ENCODE measurements around the gene MAPT. TPM values are rescaled to one million over a fixed set of nuclear protein-coding genes. Genes with fewer than 3 reads are reported as not detected.
A peak's percentile ranks its signal among the peaks of the same experiment; 100 is the strongest.
"Not testable (repeated sequence)": the region's sequence is repeated elsewhere in the genome, so short reads cannot be mapped to it uniquely, and the experiment has no call there.

MAPT gene
- total RNA-seq, 1 donor from 2014 or later = 0.88 TPM

GRCh38 chr17:45930420-45930951 is 36.1 kb downstream of the MAPT start:
- no peak for ATAC-seq

DNA sequence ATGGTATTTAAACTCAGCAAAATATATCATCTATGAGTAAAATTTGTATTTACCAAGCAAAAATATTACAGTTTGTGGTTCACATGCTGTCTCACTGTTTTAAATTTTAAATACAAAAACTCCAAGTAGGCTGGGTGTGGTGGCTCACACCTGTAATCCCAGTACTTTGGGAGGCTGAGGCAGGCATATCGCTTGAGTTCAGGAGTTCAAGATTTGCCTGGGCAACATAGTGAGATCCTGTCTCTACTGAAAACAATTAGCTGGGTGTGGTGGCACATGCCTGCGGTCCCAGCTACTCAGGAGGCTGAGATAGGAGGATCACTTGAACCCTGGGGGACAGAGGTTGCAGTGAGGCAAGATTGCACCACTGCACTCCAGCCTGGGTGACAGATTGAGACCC is 37.3 kb downstream of the MAPT start:
- no peak for ATAC-seq

GRCh38 chr17:45934044-45934979 is 40.0 kb downstream of the MAPT start:
- no peak for ATAC-seq

- no peak for ATAC-seq
Observed at GRCh38 chr17:45935197-45935709, 40.9 kb downstream of the MAPT start.

DNA sequence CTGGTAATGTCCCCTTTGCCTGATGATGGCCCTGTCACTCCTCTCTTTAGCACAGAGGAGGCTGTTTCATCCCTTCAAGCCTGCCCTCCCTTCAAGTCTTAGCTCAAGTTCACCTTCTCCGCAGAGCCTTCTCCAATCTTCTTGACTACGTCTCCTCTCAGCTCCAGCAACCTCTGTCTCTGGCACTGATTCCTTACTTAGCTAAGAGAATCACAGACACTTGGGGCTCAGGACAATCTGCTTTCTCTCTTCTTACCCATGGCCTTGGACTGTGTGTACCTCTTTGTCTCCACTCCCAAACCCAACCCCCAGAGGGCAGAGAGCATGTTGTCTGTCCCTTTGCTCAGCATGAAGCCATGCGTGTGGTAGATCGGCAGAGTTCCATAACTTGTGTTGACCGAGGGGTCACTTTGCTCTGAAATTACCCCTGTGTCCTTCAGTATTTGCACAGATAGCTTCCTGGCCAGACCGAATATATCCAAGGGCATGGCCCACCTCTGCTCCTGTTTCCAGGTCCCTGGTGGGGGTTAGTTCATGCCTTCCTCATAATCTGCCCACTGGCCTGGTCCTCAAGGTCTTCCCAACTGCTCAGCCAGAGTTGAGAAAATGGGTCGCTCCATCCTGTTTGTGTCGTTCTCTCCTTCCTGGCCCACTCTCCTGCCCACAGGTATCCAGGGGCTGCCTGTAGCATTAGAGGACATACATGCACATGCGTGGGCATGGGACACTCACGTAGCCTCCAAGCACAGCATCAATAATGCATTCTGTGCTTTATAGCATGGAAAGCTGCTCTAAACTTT is 41.6 kb downstream of the MAPT start:
- no peak for ATAC-seq

GRCh38 chr17:45936610-45937009 is 42.3 kb downstream of the MAPT start:
- ATAC-seq = no peak

- not testable (repeated sequence) for ATAC-seq
Observed at GRCh38 chr17:45937186-45937585, 42.8 kb downstream of the MAPT start.

- no peak for ATAC-seq
Observed at GRCh38 chr17:45939395-45939794, 45.0 kb downstream of the MAPT start.

- ATAC-seq = no peak
Observed at GRCh38 chr17:45940293-45940692, 45.9 kb downstream of the MAPT start.

DNA sequence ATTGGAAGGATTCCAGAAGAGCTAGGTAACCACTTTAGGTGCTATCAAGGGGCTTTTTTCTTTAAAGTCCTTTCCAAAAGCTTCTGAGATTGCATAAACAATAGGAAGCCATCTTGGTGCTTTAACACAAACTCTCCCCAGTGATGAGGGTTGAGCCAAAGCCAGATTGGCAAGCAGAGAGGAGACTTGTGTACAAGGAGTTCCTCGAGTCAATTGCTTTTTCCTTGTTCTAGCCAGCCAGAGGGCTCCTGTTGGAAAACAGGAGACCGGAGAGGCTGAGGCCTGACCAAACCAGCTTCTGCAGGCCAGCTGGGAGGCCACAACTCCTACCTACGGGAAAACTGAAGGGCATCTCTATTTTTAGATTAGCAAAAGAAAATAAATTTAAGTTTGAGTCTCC is 46.5 kb downstream of the MAPT start:
- ATAC-seq = no peak

GRCh38 chr17:45941395-45941794 is 47.0 kb downstream of the MAPT start:
- ATAC-seq = no peak

DNA sequence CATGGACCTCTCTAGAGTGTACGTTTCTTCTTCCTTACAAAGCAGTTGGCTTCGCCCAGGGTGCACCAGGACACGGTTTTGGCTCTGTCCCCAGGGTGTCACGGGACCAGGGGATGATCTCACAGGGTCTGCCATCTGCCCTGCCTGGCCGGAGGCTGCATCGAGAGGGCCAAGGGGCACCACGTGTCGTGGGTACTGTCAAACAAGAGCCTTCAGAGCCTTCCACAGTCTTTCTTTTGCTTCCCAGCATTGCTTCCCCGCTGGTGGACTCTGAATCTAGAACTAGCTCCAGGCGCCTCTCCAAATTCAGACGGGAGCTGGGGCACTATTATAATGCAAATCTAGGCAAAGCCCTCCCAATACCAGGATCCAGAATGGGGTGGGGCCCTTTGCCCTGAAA is 47.9 kb downstream of the MAPT start:
- no peak for ATAC-seq

DNA sequence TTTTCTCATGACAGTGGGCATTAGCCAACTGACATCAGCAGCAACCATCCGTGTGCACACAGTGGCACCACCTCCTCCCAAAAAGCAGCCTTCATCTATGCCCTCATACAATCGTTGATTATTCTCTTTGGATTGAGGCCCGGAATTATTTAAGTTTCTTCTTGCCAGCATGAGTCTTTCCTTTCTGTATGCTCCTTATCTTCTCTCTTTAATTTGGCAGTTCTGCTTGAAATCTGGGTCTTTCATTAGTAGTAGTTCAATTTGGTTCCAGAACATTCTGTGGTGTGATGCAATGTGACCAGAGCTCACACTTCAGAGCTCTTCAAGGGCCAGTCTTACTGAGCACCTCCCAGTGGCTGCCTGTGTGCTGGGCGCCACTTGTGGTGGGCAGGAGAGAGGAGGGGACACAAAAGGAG is 52.5 kb downstream of the MAPT start:
- no peak for ATAC-seq

DNA sequence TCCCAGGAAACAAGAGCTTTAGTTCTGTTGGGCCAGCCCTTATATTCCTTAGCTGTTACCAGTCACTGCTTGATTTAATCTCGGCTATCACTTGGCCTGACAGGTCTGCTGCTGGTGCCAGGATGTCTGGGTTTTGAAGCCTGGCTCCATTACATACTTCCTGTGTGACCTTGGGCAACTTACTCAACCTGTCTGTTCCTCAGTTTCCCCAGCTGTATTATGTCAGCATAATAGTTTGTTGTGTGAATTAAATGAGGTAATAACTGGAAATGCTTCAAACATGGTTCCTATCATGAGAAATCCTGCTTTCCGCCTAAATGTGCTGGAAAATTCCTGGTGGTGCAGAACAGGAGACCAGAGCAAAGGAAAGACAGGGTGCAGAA is 54.1 kb downstream of the MAPT start:
- no peak for ATAC-seq

GRCh38 chr17:45948881-45949624 is 54.7 kb downstream of the MAPT start:
- ATAC-seq = peak; percentile 77

DNA sequence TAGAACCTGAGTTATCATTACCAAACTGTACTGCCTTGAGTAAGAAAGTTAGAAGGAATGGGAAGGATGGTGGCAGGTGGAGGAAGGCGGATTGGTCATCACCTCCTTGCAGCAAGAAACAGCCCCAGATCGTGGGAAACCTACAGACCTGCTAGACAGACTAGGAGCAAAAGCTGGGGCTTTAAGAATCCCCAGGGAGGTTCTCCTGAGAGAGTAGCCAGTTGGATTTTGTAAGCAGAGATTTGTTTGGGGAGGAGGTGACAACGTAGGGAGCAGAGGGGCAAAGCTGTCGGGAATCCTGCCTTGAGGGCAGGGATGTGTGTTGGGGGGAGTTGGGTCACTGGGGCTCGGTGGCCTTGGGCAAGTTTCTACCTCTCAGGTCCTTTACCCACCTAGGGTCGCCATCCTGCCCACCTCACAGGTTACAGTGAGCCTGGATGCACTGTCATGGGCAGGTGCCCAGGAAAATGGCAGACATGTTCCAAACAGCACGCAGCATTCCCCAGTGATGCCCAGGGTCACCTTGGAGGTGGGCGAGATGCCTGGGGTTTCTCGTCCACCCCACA is 55.5 kb downstream of the MAPT start:
- no peak for ATAC-seq

DNA sequence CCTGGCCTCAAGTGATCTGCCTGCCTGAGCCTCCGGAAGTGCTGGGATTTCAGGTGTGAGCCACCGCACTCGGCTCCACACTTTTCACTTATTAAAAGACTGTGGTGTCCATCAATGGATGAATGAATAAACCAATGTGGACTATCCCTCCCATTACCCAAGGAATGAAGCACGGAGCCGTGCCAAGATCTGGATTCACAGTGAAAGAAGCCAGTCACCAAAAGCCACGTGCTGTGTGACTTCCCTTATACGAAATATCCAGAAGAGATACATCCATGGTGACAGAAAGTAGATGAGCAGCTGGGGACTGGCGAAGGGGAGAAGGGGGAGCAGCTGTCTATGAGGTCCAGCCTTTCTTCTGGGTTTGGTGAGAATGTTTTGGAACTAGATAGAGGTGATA is 56.5 kb downstream of the MAPT start:
- ATAC-seq = no peak

- ATAC-seq = no peak
Observed at GRCh38 chr17:45951403-45951802, 57.0 kb downstream of the MAPT start.

DNA sequence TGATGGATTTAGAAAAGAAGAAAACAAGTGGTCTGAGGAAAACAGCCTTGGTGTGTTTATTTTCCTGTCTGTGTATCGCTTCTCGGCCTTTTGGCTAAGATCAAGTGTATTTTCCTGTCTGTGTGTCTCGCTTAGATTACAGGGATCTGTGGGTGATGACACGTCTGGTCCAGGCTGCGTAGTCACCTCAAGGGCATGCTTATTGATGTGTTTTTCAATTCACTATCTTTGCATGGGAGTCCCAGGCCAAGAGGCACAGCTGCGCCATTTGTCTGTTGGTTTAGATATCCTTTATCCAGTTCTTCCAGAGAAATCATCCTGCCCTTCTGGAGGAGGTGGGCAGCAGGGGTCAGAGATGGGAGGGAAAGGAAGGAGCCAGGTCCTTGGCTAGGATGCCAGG is 57.6 kb downstream of the MAPT start:
- no peak for ATAC-seq

DNA sequence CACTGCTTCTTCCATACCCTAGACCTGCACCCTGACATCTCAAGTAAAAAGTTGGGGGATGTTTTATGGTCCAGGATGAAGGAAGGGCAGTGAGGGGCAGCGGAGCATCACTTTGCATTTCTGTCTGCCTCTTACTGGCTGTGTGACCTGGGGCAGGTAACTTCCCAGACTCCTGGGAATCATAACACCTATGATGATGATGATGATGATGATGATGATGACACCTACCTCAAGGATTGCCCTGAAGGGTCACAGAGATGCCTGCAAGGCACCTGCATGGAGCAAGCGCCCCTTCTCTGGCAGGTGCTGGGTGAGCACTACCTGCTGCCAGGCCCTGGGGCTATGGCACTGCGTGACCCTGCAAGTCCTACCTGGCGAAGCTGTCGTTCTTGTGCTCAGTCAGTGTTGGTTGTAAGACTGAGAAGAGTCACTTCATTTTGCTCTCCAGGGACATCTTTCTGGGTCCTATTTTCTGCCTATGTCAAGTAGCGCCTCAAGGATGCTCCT is 58.5 kb downstream of the MAPT start:
- ATAC-seq = no peak

- ATAC-seq = no peak
Observed at GRCh38 chr17:45953561-45953960, 59.2 kb downstream of the MAPT start.

DNA sequence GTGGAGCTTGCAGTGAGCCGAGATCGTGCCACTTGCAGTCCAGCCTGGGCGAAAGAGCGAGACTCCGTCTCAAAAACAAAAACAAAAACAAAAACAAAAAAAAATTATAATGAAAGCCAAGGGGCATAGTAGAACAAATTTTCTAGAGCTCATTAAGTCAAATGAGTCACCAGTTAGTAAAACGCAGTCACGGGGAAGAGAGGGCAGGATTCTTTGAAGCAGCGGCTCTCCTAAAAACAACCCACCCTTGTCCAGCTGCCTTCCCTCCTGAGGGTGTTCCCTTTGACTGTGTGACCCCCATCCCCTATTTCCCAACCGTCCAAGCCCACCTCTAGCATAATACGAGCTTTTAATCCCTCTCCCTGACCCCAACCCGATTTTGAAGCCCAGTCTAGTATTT is 60.6 kb downstream of the MAPT start:
- ATAC-seq = no peak
